HG03108 (cell line): ENCODE data around the gene LTC4S.

ENCODE experiments used
- ATAC-seq: cut with Tn5 transposase; IDR thresholded peaks from one replicate; pipeline ENCODE4 v1.9.1; 2021; ENCODE audit warnings: moderate library complexity; ENCODE audit not compliant: unreplicated experiment

LTC4S gene

DNA sequence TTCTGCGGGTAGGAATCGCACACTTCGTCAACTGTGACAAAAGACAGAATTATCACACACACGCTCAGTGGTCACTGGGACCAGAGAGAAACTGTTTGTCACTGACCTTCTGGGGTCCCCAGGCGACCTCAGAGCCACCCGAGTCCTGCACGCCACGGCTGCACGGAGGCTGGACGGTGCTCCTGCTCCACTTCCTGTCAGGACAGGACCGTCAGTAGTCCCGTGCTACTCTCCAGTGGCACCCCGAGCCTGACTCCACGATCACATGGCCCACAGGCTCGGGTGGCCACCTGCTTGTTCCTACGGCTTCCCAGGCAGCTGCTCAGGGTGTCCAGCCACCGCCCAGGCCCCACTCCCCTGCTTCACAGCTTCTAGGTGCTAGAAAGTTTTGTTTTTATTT, 47.0 kb downstream of the LTC4S start:
- ATAC-seq, result no peak

DNA sequence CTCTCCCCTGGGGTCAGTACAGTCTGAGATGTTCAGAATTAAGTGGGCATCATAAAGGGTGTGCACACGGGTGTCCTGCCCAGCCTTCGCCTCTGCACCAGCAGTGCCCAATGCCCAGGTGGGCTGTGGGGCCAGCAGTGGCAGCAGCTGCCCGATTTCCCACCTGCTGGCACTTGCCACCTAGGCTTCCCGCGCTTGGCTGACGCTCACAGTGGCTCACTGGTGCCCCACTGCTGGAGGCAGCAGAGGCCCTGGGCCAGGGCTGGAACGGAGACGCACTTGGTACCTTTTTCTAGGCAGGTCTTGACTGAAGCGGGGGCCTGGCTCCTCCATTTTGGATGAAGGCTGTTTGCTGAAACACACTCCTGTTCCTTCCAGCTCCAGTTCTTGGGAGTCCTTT, 47.8 kb downstream of the LTC4S start:
- ATAC-seq, result no peak
